Panc1 (cell line): ENCODE measurements around the gene PARP9. TPM values are rescaled to one million over a fixed set of nuclear protein-coding genes. Genes with fewer than 3 reads are reported as not detected.
A peak's percentile ranks its signal among the peaks of the same experiment; 100 is the strongest.

Experiments used
- ATAC-seq: fragments of 200-7000 bp; cut with Tn5 transposase; 2 replicates; pipeline ENCODE4 v1.9.1; 2020; ENCODE audit warnings: mild to moderate bottlenecking, moderate library complexity
- BruUV-seq: library from RNA; stranded (reverse); fragments of 400-500 nt; replicated peaks from 2 replicates; lab custom pipeline; 2021; lab: Mats Ljungman, UMichigan
- CTCF ChIA-PET: fragments of 300-600 bp; sonication (Branson Sonifier 250); formaldehyde crosslinking; loops from one replicate; lab custom pipeline; 2022; ENCODE audit warnings: antibody characterized with exemption; lab: Charles Lee
- POLR2A ChIA-PET: fragments of 300-600 bp; sonication (Branson Sonifier 250); formaldehyde crosslinking; loops from one replicate; lab custom pipeline; 2022; ENCODE audit warnings: antibody characterized with exemption; lab: Charles Lee
- DNase-seq: peaks from one replicate; pipeline ENCODE4 v3.0.0-alpha.2; 2010; ENCODE audit warnings: low read depth, low spot score
- H3K27ac ChIP-seq: 2 replicates; pipeline ENCODE4 v1.5.1; 2011; ENCODE audit warnings: mild to moderate bottlenecking, low read length, inconsistent platforms
- H3K27me3 ChIP-seq: fragments of 200-500 bp; sonication (Bioruptor generic); 2 replicates; pipeline ENCODE4 v1.6.0; 2014; ENCODE audit warnings: low read length, inconsistent platforms; ENCODE audit not compliant: control insufficient read depth, insufficient read depth
- H3K36me3 ChIP-seq: fragments of 200-500 bp; sonication (Bioruptor generic); 2 replicates; pipeline ENCODE4 v1.5.1; 2014; ENCODE audit warnings: inconsistent platforms, mild to moderate bottlenecking, low read length, moderate library complexity; ENCODE audit not compliant: control insufficient read depth, insufficient read depth
- H3K4me1 ChIP-seq: 2 replicates; pipeline ENCODE4 v1.5.1; 2011; ENCODE audit warnings: inconsistent platforms, mild to moderate bottlenecking, low read length, moderate library complexity; ENCODE audit not compliant: control insufficient read depth, insufficient read depth
- H3K4me3 ChIP-seq, 2 experiments: 2 replicates each; pipeline ENCODE4 v1.5.1; 2011 to 2012; ENCODE audit warnings: low read depth in 2 of 2, low read length in 2 of 2, mild to moderate bottlenecking in 2 of 2, inconsistent platforms in 1 of 2, moderate library complexity in 1 of 2
- H3K9me3 ChIP-seq: fragments of 200-500 bp; sonication (Bioruptor generic); 2 replicates; pipeline ENCODE4 v1.5.1; 2014; ENCODE audit warnings: low read depth, mild to moderate bottlenecking, inconsistent platforms, low read length, moderate library complexity; ENCODE audit not compliant: control insufficient read depth, insufficient read depth
- POLR2AphosphoS5 ChIP-seq: IDR thresholded peaks from 2 replicates; pipeline ENCODE4 v1.6.1; 2012; ENCODE audit warnings: mild to moderate bottlenecking, low read depth, low read length, moderate library complexity
- REST ChIP-seq, 2 experiments: IDR thresholded peaks; 2 replicates each; pipeline ENCODE4 v1.6.1; 2011 to 2012; ENCODE audit warnings: low read depth in 2 of 2, control low read depth in 1 of 2, low read length in 1 of 2, mild to moderate bottlenecking in 1 of 2, moderate library complexity in 1 of 2; ENCODE audit not compliant: insufficient read depth in 1 of 2
- SIN3A ChIP-seq: IDR thresholded peaks from 2 replicates; pipeline ENCODE4 v1.6.1; 2012; ENCODE audit warnings: low read depth, mild to moderate bottlenecking, low read length, moderate library complexity, borderline replicate concordance; ENCODE audit not compliant: insufficient read depth
- TCF7L2 ChIP-seq: IDR thresholded peaks from 2 replicates; pipeline ENCODE4 v1.6.1; 2011; ENCODE audit warnings: mild to moderate bottlenecking, low read depth, low read length, inconsistent platforms
- in situ Hi-C: cut with HindIII; loops from 2 replicates; pipeline ENCODE4 v1.10.0; 2016; ENCODE audit warnings: low sequenced_read_pairs, low pct_unique_long_range_greater_than_20kb
- intact Hi-C: fragments of 100-400 bp; cut with micrococcal nuclease; formaldehyde crosslinking; loops from one replicate; pipeline ENCODE4 v1.10.0; 2022; ENCODE audit not compliant: unreplicated experiment
- total RNA-seq: library from RNA; stranded (reverse); gene quantifications from one replicate; pipeline ENCODE4 v1.2.1, GENCODE V29; 2021; ENCODE audit not compliant: unreplicated experiment
- TF ChIP-seq, protein P1 (sequence below): fragments of 450-650 bp; IDR thresholded peaks from 2 replicates; pipeline ENCODE4 v1.5.1; 2017; ENCODE audit warnings: mild to moderate bottlenecking

PARP9 gene
- total RNA-seq, 1 experiment from 2014 or later, result 14.5 TPM

DNA sequence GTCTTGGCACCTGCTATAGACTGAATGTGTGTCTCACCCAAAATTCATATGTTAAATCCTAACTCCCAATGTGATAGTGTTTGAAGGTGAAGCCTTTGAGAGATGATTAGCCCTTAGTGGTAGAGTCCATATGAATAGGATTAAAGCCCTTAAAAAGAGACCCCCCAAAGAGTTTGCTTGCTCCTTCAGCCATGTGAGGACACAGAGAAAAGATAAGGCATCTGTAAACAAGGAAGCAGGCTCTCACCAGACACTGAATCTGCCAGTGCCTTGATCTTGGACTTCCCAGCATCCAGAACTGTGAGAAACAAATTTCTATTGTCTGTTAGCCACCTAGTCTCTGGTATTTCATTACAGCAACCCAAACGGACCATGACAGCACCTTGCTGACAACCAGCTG lies 65.9 kb downstream of the PARP9 start:
- ATAC-seq (no peak), DNase-seq (no peak)
- Histone ChIP-seq H3K27ac (no peak overlapping the region), H3K9me3 (no peaks in the 10 kb centered on the region), H3K4me1 (no peaks in the 10 kb centered on the region), H3K27me3 (no peaks in the 10 kb centered on the region), H3K4me3 (no peak overlapping the region), H3K36me3 (peaks cover 7% of the 10 kb centered on the region)
- BruUV-seq, result no TSS peak
- intact Hi-C loops, result no loop called here
- TF ChIP-seq POLR2AphosphoS5, result no peak
- TF ChIP-seq, protein P1, sequence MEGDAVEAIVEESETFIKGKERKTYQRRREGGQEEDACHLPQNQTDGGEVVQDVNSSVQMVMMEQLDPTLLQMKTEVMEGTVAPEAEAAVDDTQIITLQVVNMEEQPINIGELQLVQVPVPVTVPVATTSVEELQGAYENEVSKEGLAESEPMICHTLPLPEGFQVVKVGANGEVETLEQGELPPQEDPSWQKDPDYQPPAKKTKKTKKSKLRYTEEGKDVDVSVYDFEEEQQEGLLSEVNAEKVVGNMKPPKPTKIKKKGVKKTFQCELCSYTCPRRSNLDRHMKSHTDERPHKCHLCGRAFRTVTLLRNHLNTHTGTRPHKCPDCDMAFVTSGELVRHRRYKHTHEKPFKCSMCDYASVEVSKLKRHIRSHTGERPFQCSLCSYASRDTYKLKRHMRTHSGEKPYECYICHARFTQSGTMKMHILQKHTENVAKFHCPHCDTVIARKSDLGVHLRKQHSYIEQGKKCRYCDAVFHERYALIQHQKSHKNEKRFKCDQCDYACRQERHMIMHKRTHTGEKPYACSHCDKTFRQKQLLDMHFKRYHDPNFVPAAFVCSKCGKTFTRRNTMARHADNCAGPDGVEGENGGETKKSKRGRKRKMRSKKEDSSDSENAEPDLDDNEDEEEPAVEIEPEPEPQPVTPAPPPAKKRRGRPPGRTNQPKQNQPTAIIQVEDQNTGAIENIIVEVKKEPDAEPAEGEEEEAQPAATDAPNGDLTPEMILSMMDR, result no peak
- TF ChIP-seq REST (IDR thresholded peaks at IDR 0.05; ENCODE audit: insufficient read depth in 1 of 2, low read depth in 2 of 2, low read length in 1 of 2), result no peak
- no peak for TF ChIP-seq TCF7L2
- no peak for TF ChIP-seq SIN3A
- in situ Hi-C loops, result no loop called here
- POLR2A ChIA-PET, result no interaction called here
- CTCF ChIA-PET, result no interaction called here

DNA sequence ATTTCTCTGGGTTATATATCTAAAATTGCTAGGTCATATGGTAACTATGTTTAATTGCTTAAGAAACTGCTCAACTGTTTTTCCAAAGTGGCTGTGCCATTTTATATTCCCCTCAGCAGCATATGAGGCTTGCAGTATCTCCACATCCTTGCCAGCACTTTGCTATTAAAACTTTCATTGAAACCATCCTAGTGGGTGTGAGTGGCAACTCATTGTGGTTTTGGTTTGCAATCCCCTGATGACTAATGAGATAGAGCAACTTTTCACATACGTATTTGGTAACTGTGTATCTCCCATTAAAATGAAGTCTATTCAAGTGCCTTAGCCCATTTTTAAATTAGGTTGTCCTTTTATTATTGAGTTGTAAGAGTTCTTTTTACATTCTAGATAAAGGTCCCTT lies 66.7 kb downstream of the PARP9 start:
- TF ChIP-seq POLR2AphosphoS5 (no peak), TCF7L2 (no peak), REST (IDR thresholded peaks at IDR 0.05; ENCODE audit: insufficient read depth in 1 of 2, low read depth in 2 of 2, low read length in 1 of 2) (no peak), SIN3A (no peak)
- TF ChIP-seq, protein P1, result no peak
- DNase-seq (peak; percentile 43), ATAC-seq (peak; percentile 72)
- Histone ChIP-seq H3K36me3 (peaks cover 7% of the 10 kb centered on the region), H3K4me1 (no peaks in the 10 kb centered on the region), H3K27ac (no peak overlapping the region), H3K9me3 (no peaks in the 10 kb centered on the region), H3K27me3 (no peaks in the 10 kb centered on the region), H3K4me3 (no peak overlapping the region)
- CTCF ChIA-PET, result no interaction called here
- BruUV-seq, result no TSS peak
- POLR2A ChIA-PET, result no interaction called here
- in situ Hi-C loops, result no loop called here
- intact Hi-C loops, result no loop called here
